ENCODE results near the gene ABCC1.

DNA sequence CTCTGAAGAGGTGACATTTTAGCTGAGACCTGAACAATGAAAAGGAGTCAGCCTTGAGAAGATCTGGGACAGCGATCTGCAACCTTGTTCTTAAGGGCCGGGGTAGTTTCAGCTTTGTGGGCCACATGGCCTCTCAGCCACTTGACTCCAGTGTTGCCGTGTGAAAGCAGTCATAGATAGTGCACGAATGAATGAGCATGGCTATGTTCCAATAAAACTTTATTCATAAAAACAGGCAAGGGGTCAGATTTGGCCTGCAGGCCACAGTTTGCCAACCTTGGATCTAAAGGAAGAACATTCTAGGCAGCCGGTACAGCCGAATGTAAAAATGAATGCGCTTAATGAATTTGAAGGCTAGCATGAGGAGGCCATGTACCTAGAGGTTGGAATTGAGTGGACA, 190.4 kb downstream of the ABCC1 start:
- no peak for TF ChIP-seq CTCF (IDR thresholded peaks at IDR 0.05)
- no peak for TF ChIP-seq EP300 (IDR thresholded peaks at IDR 0.05)
